ENCODE results near the gene LPP. TPM values are rescaled to one million over a fixed set of nuclear protein-coding genes. Genes with fewer than 3 reads are reported as not detected.

LPP gene
- total and polyA plus RNA-seq, 2 of the 13 experiments (the other 11 are each of a cell fraction or from before 2014, with no cell fraction given): 19.2 to 29.9 TPM

DNA sequence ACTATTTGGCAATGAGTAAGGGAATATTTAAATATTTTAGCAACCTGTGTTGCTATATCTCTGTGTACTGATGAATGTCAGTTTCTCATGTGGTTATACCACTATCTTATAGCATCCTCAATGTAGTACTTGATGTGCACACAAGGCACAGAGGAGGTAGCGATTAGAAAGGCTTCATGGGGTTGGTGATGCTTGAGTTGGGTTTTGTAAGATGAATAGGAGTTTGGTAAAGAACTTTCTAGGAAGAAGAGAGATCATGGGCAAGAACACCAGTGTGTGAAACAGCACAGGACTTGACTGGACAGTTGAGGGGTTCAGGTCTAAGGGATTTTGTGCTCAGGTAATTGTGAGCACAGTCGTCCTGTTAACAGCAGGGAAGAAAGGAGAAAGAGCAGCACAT lies 38.1 kb downstream of the LPP start:
- Histone ChIP-seq H3K27ac (ENCODE audit: extremely low read length, insufficient read depth, low read length) (no peak overlapping the region), H3K4me3 (replicated peaks in 1 of 3; ENCODE audit: insufficient read depth in 1 of 3, low read depth in 2 of 3, low read length in 3 of 3) (no peak overlapping the region), H3K9me3 (ENCODE audit: low read length) (no peaks in the 10 kb centered on the region), H2AFZ (ENCODE audit: low read length) (no peak overlapping the region), H3K9ac (ENCODE audit: insufficient read depth, low read depth, low read length) (no peak overlapping the region), H4K20me1 (ENCODE audit: insufficient read depth, low read length) (no peaks in the 10 kb centered on the region), H3K36me3 (replicated peaks in 1 of 2; ENCODE audit: control insufficient read depth in 1 of 2, insufficient read depth in 2 of 2, low read length in 2 of 2) (peaks cover 11 to 12% of the 10 kb centered on the region in 2 experiments), H3K4me1 (ENCODE audit: insufficient read depth, low read length) (peaks cover 34% of the 10 kb centered on the region), H3K4me2 (ENCODE audit: low read depth, low read length) (no peak overlapping the region), H3K79me2 (ENCODE audit: insufficient read depth, low read length) (peaks cover 86% of the 10 kb centered on the region), H3K27me3 (ENCODE audit: control insufficient read depth in 1 of 2, insufficient read depth in 2 of 2, low read length in 2 of 2) (no peaks in the 10 kb centered on the region)
- no peak for TF ChIP-seq YY1 (IDR thresholded peaks at IDR 0.05; ENCODE audit: insufficient read depth, insufficient replicate concordance, low read depth, low read length)
- no peak for TF ChIP-seq ZNF12 (CRISPR knock-in tag; IDR thresholded peaks at IDR 0.05)
- TF ChIP-seq ZNF550 (CRISPR knock-in tag; IDR thresholded peaks at IDR 0.05; ENCODE audit: borderline replicate concordance): no peak
- no peak for TF ChIP-seq SOX5 (CRISPR knock-in tag; IDR thresholded peaks at IDR 0.05; ENCODE audit: borderline replicate concordance)
- no peak for TF ChIP-seq SP2 (CRISPR knock-in tag; IDR thresholded peaks at IDR 0.05)
- TF ChIP-seq CHCHD3 (CRISPR knock-in tag; IDR thresholded peaks at IDR 0.05): no peak
- TF ChIP-seq, protein P1, sequence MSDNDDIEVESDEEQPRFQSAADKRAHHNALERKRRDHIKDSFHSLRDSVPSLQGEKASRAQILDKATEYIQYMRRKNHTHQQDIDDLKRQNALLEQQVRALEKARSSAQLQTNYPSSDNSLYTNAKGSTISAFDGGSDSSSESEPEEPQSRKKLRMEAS (IDR thresholded peaks at IDR 0.05): no peak
- no peak for TF ChIP-seq FOXP1 (IDR thresholded peaks at IDR 0.05)
- no peak for TF ChIP-seq FOXP1 (CRISPR knock-in tag; IDR thresholded peaks at IDR 0.05)
- WGBS (ENCODE audit: low lambda C conversion rate): 90% methylated on average over 2 of the region's 2 CpGs
- ATAC-seq (no peak), FAIRE-seq (no peak), DNase-seq (ENCODE audit: low spot score) (no peak)
- CTCF ChIA-PET (ENCODE audit: low intra/inter-chr PET ratio, low total read pairs): no interaction called here
- no TSS peak for BruUV-seq (replicated peaks)
- POLR2A ChIA-PET: no interaction called here
- in situ Hi-C loops (cut with HindIII; ENCODE audit: extremely low pct_ligation_motif_present, low pct_unique_long_range_greater_than_20kb): no loop called here
- intact Hi-C loops (cut with micrococcal nuclease; ENCODE audit: unreplicated experiment): no loop called here

DNA sequence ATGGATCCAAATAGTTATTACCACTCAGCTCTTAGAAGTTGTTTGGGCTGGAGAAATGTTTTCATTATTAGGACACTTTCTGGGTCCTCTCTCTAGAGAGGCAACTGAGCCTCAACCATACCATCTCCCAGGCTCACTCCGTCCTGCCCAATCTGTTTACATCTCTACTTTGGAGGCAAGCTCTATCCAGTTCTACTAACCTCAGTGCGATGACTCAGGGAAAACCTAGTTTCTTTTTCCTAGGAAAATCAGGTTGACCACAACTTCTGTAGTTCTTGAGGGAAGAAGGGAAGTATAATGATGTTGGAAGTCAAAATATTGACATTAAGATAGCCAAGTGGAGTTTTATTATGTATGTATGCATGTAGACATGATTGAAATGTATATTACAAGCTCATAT lies 40.4 kb downstream of the LPP start:
- FAIRE-seq (no peak), ATAC-seq (no peak), DNase-seq (ENCODE audit: low spot score) (no peak)
- no peaks in the 10 kb centered on the region for H4K20me1 ChIP-seq (ENCODE audit: insufficient read depth, low read length)
- no peak overlapping the region for H3K27ac ChIP-seq (ENCODE audit: extremely low read length, insufficient read depth, low read length)
- H3K27me3 ChIP-seq (ENCODE audit: control insufficient read depth in 1 of 2, insufficient read depth in 2 of 2, low read length in 2 of 2): no peaks in the 10 kb centered on the region
- CTCF ChIA-PET (ENCODE audit: low intra/inter-chr PET ratio, low total read pairs): no interaction called here
- in situ Hi-C loops (cut with HindIII; ENCODE audit: extremely low pct_ligation_motif_present, low pct_unique_long_range_greater_than_20kb) (no loop called here), intact Hi-C loops (cut with micrococcal nuclease; ENCODE audit: unreplicated experiment) (no loop called here)
- peaks cover 86% of the 10 kb centered on the region for H3K79me2 ChIP-seq (ENCODE audit: insufficient read depth, low read length)
- no peaks in the 10 kb centered on the region for H3K9me3 ChIP-seq (ENCODE audit: low read length)
- POLR2A ChIA-PET: no interaction called here
- H3K36me3 ChIP-seq (replicated peaks in 1 of 2; ENCODE audit: control insufficient read depth in 1 of 2, insufficient read depth in 2 of 2, low read length in 2 of 2): peaks cover 9 to 25% of the 10 kb centered on the region in 2 experiments
- H3K4me3 ChIP-seq (replicated peaks in 1 of 3; ENCODE audit: insufficient read depth in 1 of 3, low read depth in 2 of 3, low read length in 3 of 3): no peak overlapping the region
- no peak overlapping the region for H3K4me2 ChIP-seq (ENCODE audit: low read depth, low read length)
- BruUV-seq (replicated peaks): no TSS peak
- peaks cover 38% of the 10 kb centered on the region for H3K4me1 ChIP-seq (ENCODE audit: insufficient read depth, low read length)
- WGBS (ENCODE audit: low lambda C conversion rate): 95% methylated on average over 2 of the region's 2 CpGs
- H2AFZ ChIP-seq (ENCODE audit: low read length): no peak overlapping the region
- H3K9ac ChIP-seq (ENCODE audit: insufficient read depth, low read depth, low read length): no peak overlapping the region
- no peak for TF ChIP-seq ZNF746 (CRISPR knock-in tag; IDR thresholded peaks at IDR 0.05)
- TF ChIP-seq POLR2AphosphoS2 (IDR thresholded peaks at IDR 0.05; ENCODE audit: low read depth, low read length): no peak
- TF ChIP-seq ZNF282 (IDR thresholded peaks at IDR 0.05; ENCODE audit: partially characterized antibody): no peak
- TF ChIP-seq ZNF678 (CRISPR knock-in tag; IDR thresholded peaks at IDR 0.05): no peak
- no peak for TF ChIP-seq ZNF20 (CRISPR knock-in tag; IDR thresholded peaks at IDR 0.05)
- TF ChIP-seq ATF3 (CRISPR knock-in tag; IDR thresholded peaks at IDR 0.05): no peak
- no peak for TF ChIP-seq GFI1 (CRISPR knock-in tag; IDR thresholded peaks at IDR 0.05; ENCODE audit: borderline replicate concordance)
- no peak for TF ChIP-seq FOXA1 (IDR thresholded peaks at IDR 0.05)
- no peak for TF ChIP-seq FOXA1 (CRISPR knock-in tag; IDR thresholded peaks at IDR 0.05)
- no peak for TF ChIP-seq PHF8 (CRISPR knock-in tag; IDR thresholded peaks at IDR 0.05)
- TF ChIP-seq, protein P2, sequence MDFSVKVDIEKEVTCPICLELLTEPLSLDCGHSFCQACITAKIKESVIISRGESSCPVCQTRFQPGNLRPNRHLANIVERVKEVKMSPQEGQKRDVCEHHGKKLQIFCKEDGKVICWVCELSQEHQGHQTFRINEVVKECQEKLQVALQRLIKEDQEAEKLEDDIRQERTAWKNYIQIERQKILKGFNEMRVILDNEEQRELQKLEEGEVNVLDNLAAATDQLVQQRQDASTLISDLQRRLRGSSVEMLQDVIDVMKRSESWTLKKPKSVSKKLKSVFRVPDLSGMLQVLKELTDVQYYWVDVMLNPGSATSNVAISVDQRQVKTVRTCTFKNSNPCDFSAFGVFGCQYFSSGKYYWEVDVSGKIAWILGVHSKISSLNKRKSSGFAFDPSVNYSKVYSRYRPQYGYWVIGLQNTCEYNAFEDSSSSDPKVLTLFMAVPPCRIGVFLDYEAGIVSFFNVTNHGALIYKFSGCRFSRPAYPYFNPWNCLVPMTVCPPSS (IDR thresholded peaks at IDR 0.05): no peak
- no peak for TF ChIP-seq ZNF432 (CRISPR knock-in tag; IDR thresholded peaks at IDR 0.05; ENCODE audit: borderline replicate concordance)
